ENCODE data around the gene ST6GALNAC5.

- TF ChIP-seq EP300 (IDR thresholded peaks at IDR 0.05) (no peak), CTCF (IDR thresholded peaks at IDR 0.05) (no peak), POLR2AphosphoS5 (IDR thresholded peaks at IDR 0.05) (no peak), POLR2A (IDR thresholded peaks at IDR 0.05) (no peak)
Measured at GRCh38 chr1:77104672-77105071, 237.4 kb downstream of the ST6GALNAC5 start.
